GM19395 (cell line): ENCODE data around the gene SMIM36.
"Not testable (repeated sequence)": the region's sequence is repeated elsewhere in the genome, so short reads cannot be mapped to it uniquely, and the experiment has no call there.

Experiments
- ATAC-seq: cut with Tn5 transposase; IDR thresholded peaks from one replicate; pipeline ENCODE4 v1.9.1; 2021; ENCODE audit warnings: mild to moderate bottlenecking, moderate library complexity; ENCODE audit not compliant: unreplicated experiment

SMIM36 gene

GRCh38 chr17:55510986-55511721, at the start of gene SMIM36:
TSS of gene SMIM36 (minus strand) at chr17:55511452.
- ATAC-seq: no peak

GRCh38 chr17:55555772-55556171, 44.5 kb upstream of the SMIM36 start:
- ATAC-seq: no peak

- ATAC-seq: no peak
Observed at GRCh38 chr17:55549140-55549539, 37.9 kb upstream of the SMIM36 start.

GRCh38 chr17:55546991-55547664, 35.9 kb upstream of the SMIM36 start:
- no peak for ATAC-seq

GRCh38 chr17:55546481-55546880, 35.2 kb upstream of the SMIM36 start:
- ATAC-seq: no peak

- ATAC-seq: no peak
Observed at GRCh38 chr17:55545806-55546205, 34.6 kb upstream of the SMIM36 start.

GRCh38 chr17:55543709-55544108, 32.5 kb upstream of the SMIM36 start:
- ATAC-seq: no peak

- no peak for ATAC-seq
Observed at GRCh38 chr17:55540414-55541091, 29.3 kb upstream of the SMIM36 start.

- ATAC-seq: no peak
Observed at GRCh38 chr17:55536205-55536604, 25.0 kb upstream of the SMIM36 start.

GRCh38 chr17:55533608-55534007, 22.4 kb upstream of the SMIM36 start:
- ATAC-seq: no peak

- ATAC-seq: no peak
Observed at GRCh38 chr17:55532670-55533069, 21.4 kb upstream of the SMIM36 start.

- ATAC-seq: no peak
Observed at GRCh38 chr17:55531053-55531728, 19.9 kb upstream of the SMIM36 start.

GRCh38 chr17:55530064-55530463, 18.8 kb upstream of the SMIM36 start:
- no peak for ATAC-seq

- ATAC-seq: no peak
Observed at GRCh38 chr17:55527540-55528118, 16.4 kb upstream of the SMIM36 start.

GRCh38 chr17:55524440-55525220, 13.4 kb upstream of the SMIM36 start:
- ATAC-seq: peak; percentile 68

GRCh38 chr17:55523032-55523431, 11.8 kb upstream of the SMIM36 start:
- ATAC-seq: not testable (repeated sequence)

- no peak for ATAC-seq
Observed at GRCh38 chr17:55521186-55521585, 9.9 kb upstream of the SMIM36 start.

- no peak for ATAC-seq
Observed at GRCh38 chr17:55520402-55520801, 9.2 kb upstream of the SMIM36 start.

- no peak for ATAC-seq
Observed at GRCh38 chr17:55518510-55518909, 7.3 kb upstream of the SMIM36 start.

GRCh38 chr17:55513885-55514590, 2.8 kb upstream of the SMIM36 start:
- peak; percentile 73 for ATAC-seq
